Osteoblast (primary cell): ENCODE data around the gene COG5. TPM values are rescaled to one million over a fixed set of nuclear protein-coding genes. Genes with fewer than 3 reads are reported as not detected.

ENCODE experiments used
- DNase-seq: peaks from one replicate; pipeline ENCODE4 v3.0.0; 2011; ENCODE audit warnings: low spot score, mixed read lengths; ENCODE audit not compliant: insufficient read length; ENCODE audit errors: missing footprints
- H2AFZ ChIP-seq: 2 replicates; pipeline ENCODE4 v1.6.0; 2011; ENCODE audit warnings: mild to moderate bottlenecking, low read length
- H3K27ac ChIP-seq: 2 replicates; pipeline ENCODE4 v1.5.1; 2011; ENCODE audit warnings: mild to moderate bottlenecking, low read depth, low read length, moderate library complexity
- H3K27me3 ChIP-seq: 2 replicates; pipeline ENCODE4 v1.6.0; 2012; ENCODE audit warnings: mild to moderate bottlenecking, control low read depth, inconsistent platforms, low read length, moderate library complexity; ENCODE audit not compliant: insufficient read depth
- H3K36me3 ChIP-seq: 2 replicates; pipeline ENCODE4 v1.5.1; 2011; ENCODE audit warnings: mild to moderate bottlenecking, low read length, control low read depth, moderate library complexity; ENCODE audit not compliant: insufficient read depth
- H3K4me1 ChIP-seq: 2 replicates; pipeline ENCODE4 v1.5.1; 2011; ENCODE audit warnings: mild to moderate bottlenecking, low read length, control low read depth, moderate library complexity; ENCODE audit not compliant: insufficient read depth
- H3K4me2 ChIP-seq: 2 replicates; pipeline ENCODE4 v1.6.0; 2011; ENCODE audit warnings: mild to moderate bottlenecking, low read length; ENCODE audit not compliant: insufficient read depth
- H3K4me3 ChIP-seq: fragments of 200-600 bp; sonication (generic); 3 replicates; pipeline ENCODE4 v1.5.1; 2012; ENCODE audit warnings: mild to moderate bottlenecking, low read length, inconsistent platforms; ENCODE audit not compliant: insufficient read depth
- H3K79me2 ChIP-seq: 2 replicates; pipeline ENCODE4 v1.6.0; 2012; ENCODE audit warnings: mild to moderate bottlenecking, low read length, control low read depth, inconsistent platforms; ENCODE audit not compliant: insufficient read depth
- H3K9me3 ChIP-seq: 2 replicates; pipeline ENCODE4 v1.5.1; 2011; ENCODE audit warnings: low read depth, low read length, control low read depth
- H4K20me1 ChIP-seq: 2 replicates; pipeline ENCODE4 v1.6.0; 2012; ENCODE audit warnings: mild to moderate bottlenecking, low read length, control low read depth; ENCODE audit not compliant: insufficient read depth
- total RNA-seq: library from RNA; depleted of rRNA; stranded (reverse); fragments of >200 nt; gene quantifications from 2 replicates; pipeline ENCODE4 v1.2.3, GENCODE V29; 2012
- TF ChIP-seq, protein P1 (sequence below): IDR thresholded peaks from 2 replicates; pipeline ENCODE4 v1.5.1; 2011; ENCODE audit warnings: mild to moderate bottlenecking, low read depth, low read length, moderate library complexity; ENCODE audit errors: extremely low read depth

Gene COG5
- total RNA-seq, 1 donor, result 29.7 TPM

DNA sequence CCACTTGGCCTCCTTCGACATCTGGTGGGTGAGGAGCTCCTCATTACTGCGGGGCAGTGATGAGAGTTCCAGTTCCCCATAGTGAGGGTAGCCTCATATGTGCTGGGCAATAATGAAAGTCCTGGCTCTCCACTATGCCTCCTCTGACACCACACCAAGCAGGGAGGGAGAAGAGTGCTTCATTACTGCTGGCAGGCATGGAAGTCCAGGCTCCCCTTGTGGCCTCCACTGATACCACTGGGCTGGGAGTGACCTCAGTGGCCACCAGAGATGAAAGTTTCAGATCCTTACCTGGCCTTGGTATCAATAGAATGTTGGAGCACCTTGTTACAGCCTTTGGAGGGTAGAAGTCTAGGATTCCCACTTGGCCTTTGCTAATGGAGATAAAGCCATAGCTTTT is 6.6 kb upstream of the COG5 start:
- Histone ChIP-seq H3K9me3 (no peaks in the 10 kb centered on the region), H3K27me3 (no peaks in the 10 kb centered on the region), H3K4me3 (no peak overlapping the region), H3K36me3 (no peaks in the 10 kb centered on the region), H2AFZ (no peak overlapping the region), H3K4me1 (peaks cover 3% of the 10 kb centered on the region), H3K4me2 (no peak overlapping the region), H3K27ac (no peak overlapping the region), H4K20me1 (no peaks in the 10 kb centered on the region), H3K79me2 (no peaks in the 10 kb centered on the region)
- DNase-seq, result no peak
- TF ChIP-seq, protein P1, sequence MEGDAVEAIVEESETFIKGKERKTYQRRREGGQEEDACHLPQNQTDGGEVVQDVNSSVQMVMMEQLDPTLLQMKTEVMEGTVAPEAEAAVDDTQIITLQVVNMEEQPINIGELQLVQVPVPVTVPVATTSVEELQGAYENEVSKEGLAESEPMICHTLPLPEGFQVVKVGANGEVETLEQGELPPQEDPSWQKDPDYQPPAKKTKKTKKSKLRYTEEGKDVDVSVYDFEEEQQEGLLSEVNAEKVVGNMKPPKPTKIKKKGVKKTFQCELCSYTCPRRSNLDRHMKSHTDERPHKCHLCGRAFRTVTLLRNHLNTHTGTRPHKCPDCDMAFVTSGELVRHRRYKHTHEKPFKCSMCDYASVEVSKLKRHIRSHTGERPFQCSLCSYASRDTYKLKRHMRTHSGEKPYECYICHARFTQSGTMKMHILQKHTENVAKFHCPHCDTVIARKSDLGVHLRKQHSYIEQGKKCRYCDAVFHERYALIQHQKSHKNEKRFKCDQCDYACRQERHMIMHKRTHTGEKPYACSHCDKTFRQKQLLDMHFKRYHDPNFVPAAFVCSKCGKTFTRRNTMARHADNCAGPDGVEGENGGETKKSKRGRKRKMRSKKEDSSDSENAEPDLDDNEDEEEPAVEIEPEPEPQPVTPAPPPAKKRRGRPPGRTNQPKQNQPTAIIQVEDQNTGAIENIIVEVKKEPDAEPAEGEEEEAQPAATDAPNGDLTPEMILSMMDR, result no peak

DNA sequence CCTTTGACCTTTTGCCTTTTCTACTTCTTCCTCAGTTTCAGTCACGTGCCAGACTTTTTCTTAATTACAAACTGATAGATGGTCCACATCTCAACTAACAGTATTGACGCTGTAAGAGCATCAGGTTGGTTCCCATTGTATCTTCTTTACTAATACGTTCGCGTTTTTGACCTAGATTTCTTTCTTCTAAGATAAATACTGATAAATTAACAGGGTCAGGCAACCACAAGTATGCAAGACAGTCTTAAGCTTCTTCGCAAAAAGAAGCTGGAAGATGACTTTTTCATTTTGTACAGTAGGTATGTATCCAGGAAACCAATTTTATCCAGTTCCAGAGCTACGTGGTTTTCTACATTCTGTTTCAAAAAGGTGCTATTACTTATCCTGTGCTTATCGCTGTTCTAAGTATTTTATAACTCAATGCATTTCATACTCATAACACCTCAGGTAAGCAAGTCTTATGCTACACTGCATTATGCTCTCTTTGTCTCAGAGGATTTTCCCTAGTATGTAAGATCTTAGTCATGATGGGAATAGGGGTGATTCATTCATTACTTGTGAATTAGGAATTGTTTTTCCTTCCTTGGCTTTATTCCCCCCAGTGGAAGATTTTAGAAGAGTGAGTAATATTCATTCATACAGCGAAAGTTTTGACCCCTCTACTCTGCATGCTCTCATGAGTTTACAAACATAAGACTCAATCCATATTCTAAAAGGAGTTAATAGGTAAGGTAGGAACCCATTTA is 1.0 kb upstream of the COG5 start:
- peak overlapping the region; percentile 97 for H2AFZ ChIP-seq
- peaks cover 40% of the 10 kb centered on the region for H3K79me2 ChIP-seq
- peak; percentile 75 for DNase-seq
- no peaks in the 10 kb centered on the region for H3K9me3 ChIP-seq
- no peaks in the 10 kb centered on the region for H3K27me3 ChIP-seq
- peak overlapping the region; percentile 99 for H3K4me2 ChIP-seq
- peaks cover 2% of the 10 kb centered on the region for H4K20me1 ChIP-seq
- TF ChIP-seq, protein P1, result no peak
- H3K36me3 ChIP-seq, result no peaks in the 10 kb centered on the region
- H3K4me3 ChIP-seq, result peak overlapping the region; percentile 91
- peak overlapping the region; percentile 94 for H3K27ac ChIP-seq
- H3K4me1 ChIP-seq, result peaks cover 40% of the 10 kb centered on the region

DNA sequence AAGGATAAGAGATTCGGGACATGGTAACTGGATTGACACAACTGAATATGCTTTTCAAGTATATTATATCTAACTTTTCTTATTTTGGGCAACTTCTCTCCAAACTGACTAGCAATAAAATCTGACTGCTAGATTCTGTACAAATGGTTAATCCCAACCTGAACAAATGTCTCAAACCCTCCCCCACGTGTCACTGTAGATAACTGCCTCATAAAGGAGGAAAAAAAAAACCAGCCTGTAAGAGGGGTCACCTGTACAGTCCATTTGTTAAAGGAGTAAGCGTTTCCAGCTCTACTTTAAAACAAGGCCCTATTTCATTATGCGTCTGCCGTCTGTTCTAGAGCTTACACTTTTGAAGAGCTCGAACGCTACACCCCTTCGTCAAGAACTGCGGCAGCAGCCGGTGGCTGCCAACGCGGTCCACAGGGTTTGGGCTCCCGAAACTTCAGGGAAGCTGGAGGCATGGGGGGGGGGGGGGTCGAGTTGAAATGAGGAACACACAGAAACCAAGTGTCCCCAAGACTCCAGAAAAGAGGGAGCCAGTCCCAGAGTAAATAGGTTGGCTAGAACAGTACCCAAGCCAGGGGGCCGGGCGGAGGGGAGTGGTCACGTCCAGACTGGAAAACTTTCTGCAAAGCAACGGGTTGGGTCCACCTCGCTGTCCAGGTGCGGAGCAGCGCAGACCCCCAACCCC is 492 bp downstream of the COG5 start:
- no peaks in the 10 kb centered on the region for H3K27me3 ChIP-seq
- H3K4me1 ChIP-seq, result peaks cover 45% of the 10 kb centered on the region
- TF ChIP-seq, protein P1, result no peak
- peak overlapping the region; percentile 94 for H3K27ac ChIP-seq
- peak overlapping the region; percentile 99 for H3K4me2 ChIP-seq
- H4K20me1 ChIP-seq, result peaks cover 4% of the 10 kb centered on the region
- H3K9me3 ChIP-seq, result no peaks in the 10 kb centered on the region
- peak overlapping the region; percentile 97 for H2AFZ ChIP-seq
- H3K4me3 ChIP-seq, result peak overlapping the region; percentile 91
- DNase-seq, result peak; percentile 71
- H3K79me2 ChIP-seq, result peaks cover 51% of the 10 kb centered on the region
- no peaks in the 10 kb centered on the region for H3K36me3 ChIP-seq

DNA sequence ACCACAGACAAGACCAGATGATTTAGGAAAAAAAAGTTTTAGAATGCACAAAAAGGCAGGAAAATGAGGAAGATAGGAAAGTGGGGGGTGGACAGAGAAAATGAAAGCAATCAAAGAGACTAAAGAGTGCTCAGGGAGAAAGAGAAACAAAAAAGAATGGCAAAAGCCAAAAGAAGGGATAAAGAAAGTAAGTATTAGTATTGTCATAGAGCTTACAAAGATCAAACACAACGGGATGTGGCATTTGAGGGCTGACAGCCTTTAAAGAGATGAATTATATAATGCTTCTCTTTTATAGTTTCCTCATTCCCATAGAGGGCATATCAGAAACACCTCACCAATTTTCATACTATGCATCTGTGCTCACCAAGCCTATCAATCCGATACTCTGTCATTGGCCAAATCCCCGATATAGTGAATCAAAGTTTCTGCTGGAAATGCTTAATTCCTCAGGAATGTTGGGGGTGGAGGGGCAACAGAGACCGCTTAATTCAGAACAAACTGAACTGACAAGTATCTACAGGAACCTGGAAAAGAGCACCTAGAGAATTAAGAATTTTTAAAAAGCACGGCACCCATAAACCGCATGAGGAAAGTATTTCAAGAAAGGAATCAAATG is 2.7 kb downstream of the COG5 start:
- Histone ChIP-seq H3K9me3 (no peaks in the 10 kb centered on the region), H3K27ac (peak overlapping the region; percentile 70), H3K4me3 (peak overlapping the region; percentile 3), H3K79me2 (peaks cover 59% of the 10 kb centered on the region), H3K4me2 (peak overlapping the region; percentile 44), H2AFZ (no peak overlapping the region), H3K36me3 (peaks cover 4% of the 10 kb centered on the region), H3K4me1 (peaks cover 45% of the 10 kb centered on the region), H4K20me1 (peaks cover 4% of the 10 kb centered on the region), H3K27me3 (no peaks in the 10 kb centered on the region)
- DNase-seq, result peak; percentile 34
- TF ChIP-seq, protein P1, result no peak
